T-helper 1 cell treated with Interleukin-12 subunit alpha and Interleukin-12 subunit beta and Interleukin-4 antibody, amounts not matched to agents 30 ng/mL and 1 ng/mL, for 36 hours (primary cell): ENCODE results near the gene TNRC6A. TPM values are rescaled to one million over a fixed set of nuclear protein-coding genes. Genes with fewer than 3 reads are reported as not detected.

Experiments
- intact Hi-C: fragments of 100-400 bp; cut with micrococcal nuclease; formaldehyde crosslinking; loops from one replicate; pipeline ENCODE4 v1.15.1; 2024
- total RNA-seq: library from RNA; stranded (reverse); gene quantifications from 2 replicates; pipeline ENCODE4 v1.2.3, GENCODE V29; 2022

Gene TNRC6A
- total RNA-seq, 1 donor from 2014 or later: 51.1 TPM

- intact Hi-C loops: no loop called here
These were observed 134.4 kb downstream of the TNRC6A start for GRCh38 chr16:24863582-24864437.

- intact Hi-C loops: no loop called here
These were observed 139.6 kb downstream of the TNRC6A start for GRCh38 chr16:24869033-24869432.

- intact Hi-C loops: no loop called here
These were observed 142.4 kb downstream of the TNRC6A start for GRCh38 chr16:24871891-24872290.

GRCh38 chr16:24873028-24873427 is 143.6 kb downstream of the TNRC6A start:
- intact Hi-C loops: no loop called here

GRCh38 chr16:24875466-24875865 is 146.0 kb downstream of the TNRC6A start:
- intact Hi-C loops: no loop called here

Other genes starting within 250 kb of the TNRC6A start
- 61.1 and 62.1 TPM in 2 replicates for gene RBBP6, start 190.1 kb upstream of the TNRC6A start, total RNA-seq
- gene SLC5A11, start 116.3 kb downstream of the TNRC6A start, total RNA-seq: 0.29 TPM in 1 of 2 replicates, not detected in the other